GM18499 (cell line): Measurements from ENCODE around the gene VPREB3.

Experiments used
- ATAC-seq: cut with Tn5 transposase; IDR thresholded peaks from one replicate; pipeline ENCODE4 v1.9.1; 2021; ENCODE audit warnings: moderate number of reproducible peaks; ENCODE audit not compliant: insufficient read depth, unreplicated experiment

VPREB3 gene

GRCh38 chr22:23783265-23784150 lies 29.3 kb upstream of the VPREB3 start:
- ATAC-seq = no peak

GRCh38 chr22:23782703-23783102 lies 28.5 kb upstream of the VPREB3 start:
- ATAC-seq = no peak

- no peak for ATAC-seq
These were observed 28.0 kb upstream of the VPREB3 start for GRCh38 chr22:23782252-23782651.

- ATAC-seq = no peak
These were observed 27.4 kb upstream of the VPREB3 start for GRCh38 chr22:23781511-23782183.

- no peak for ATAC-seq
These were observed 26.8 kb upstream of the VPREB3 start for GRCh38 chr22:23781065-23781464.

- no peak for ATAC-seq
These were observed 26.0 kb upstream of the VPREB3 start for GRCh38 chr22:23780146-23780748.

GRCh38 chr22:23779731-23780130 lies 25.5 kb upstream of the VPREB3 start:
- ATAC-seq = no peak

- no peak for ATAC-seq
These were observed 24.9 kb upstream of the VPREB3 start for GRCh38 chr22:23779083-23779482.

GRCh38 chr22:23778577-23778900 lies 24.3 kb upstream of the VPREB3 start:
- no peak for ATAC-seq

GRCh38 chr22:23777776-23778576 lies 23.8 kb upstream of the VPREB3 start:
- no peak for ATAC-seq

- ATAC-seq = no peak
These were observed 21.7 kb upstream of the VPREB3 start for GRCh38 chr22:23775779-23776375.

GRCh38 chr22:23774922-23775436 lies 20.8 kb upstream of the VPREB3 start:
- ATAC-seq = no peak

GRCh38 chr22:23774114-23774921 lies 20.1 kb upstream of the VPREB3 start:
- no peak for ATAC-seq

GRCh38 chr22:23773483-23774113 lies 19.4 kb upstream of the VPREB3 start:
- no peak for ATAC-seq

GRCh38 chr22:23772649-23773473 lies 18.6 kb upstream of the VPREB3 start, which contains the start of gene MMP11:
MMP11 (plus strand) TSS chr22:23772849; CDS start chr22:23772871, 22 bp downstream.
- ATAC-seq = no peak

- ATAC-seq = no peak
These were observed 18.1 kb upstream of the VPREB3 start for GRCh38 chr22:23772315-23772648.

- ATAC-seq = no peak
These were observed 15.2 kb upstream of the VPREB3 start for GRCh38 chr22:23769321-23769965.
